Measurements from ENCODE around the gene PPM1H.

GRCh38 chr12:62738616-62739015, 196.3 kb downstream of the PPM1H start:
- TF ChIP-seq EZH2 (IDR thresholded peaks at IDR 0.05), result no peak
- TF ChIP-seq POLR2AphosphoS5 (IDR thresholded peaks at IDR 0.05; ENCODE audit: borderline replicate concordance, low read depth, low read length), result no peak

Measured in SK-N-MC (cell line).